WI38 (cell line): ENCODE data around the gene SLC38A1.

Experiments used
- H3K4me3 ChIP-seq: 2 replicates; pipeline ENCODE4 v1.5.1; 2011; ENCODE audit warnings: low read depth, mild to moderate bottlenecking, control low read depth, low read length
- TF ChIP-seq, protein P1 (sequence below): IDR thresholded peaks from 2 replicates; pipeline ENCODE4 v1.5.1; 2012; ENCODE audit warnings: low read depth, mild to moderate bottlenecking, control low read depth, low read length

SLC38A1 gene

DNA sequence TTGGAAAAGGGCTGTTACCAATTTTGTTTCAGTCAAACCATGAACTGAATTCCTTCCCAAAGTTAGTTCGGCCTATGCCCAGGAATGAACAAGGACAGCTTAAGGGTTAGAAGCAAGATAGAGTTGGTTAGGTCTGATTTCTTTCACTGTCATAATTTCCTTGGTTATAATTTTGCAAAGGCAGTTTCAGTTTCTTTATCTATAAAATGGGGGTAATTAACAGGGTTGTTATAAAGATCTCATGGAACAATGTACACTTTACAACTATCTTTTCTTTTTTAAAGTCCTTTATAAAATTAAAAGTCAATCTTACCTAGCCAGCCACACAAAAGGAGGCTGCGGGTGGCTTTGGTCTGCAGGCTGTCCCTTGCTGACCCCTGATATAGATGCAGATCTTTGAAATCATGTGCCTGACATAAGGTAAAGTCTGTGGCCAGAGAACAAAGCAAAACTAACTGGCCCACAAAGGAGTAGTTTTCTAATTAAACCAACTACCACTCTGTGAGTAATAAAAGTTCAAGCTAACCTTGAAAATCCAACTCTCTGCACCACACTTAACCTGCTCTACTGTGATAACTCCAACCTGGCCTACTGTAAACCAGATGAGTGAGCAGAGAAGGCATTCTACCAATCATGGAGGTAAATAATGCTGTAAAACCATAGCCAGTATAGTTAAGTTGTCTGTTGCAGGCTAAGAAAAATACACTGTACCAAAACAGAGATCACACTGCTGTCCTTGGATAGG, 49.5 kb downstream of the SLC38A1 start:
- no peak overlapping the region for H3K4me3 ChIP-seq

GRCh38 chr12:46218322-46219095, 50.3 kb downstream of the SLC38A1 start:
- H3K4me3 ChIP-seq, result no peak overlapping the region
- TF ChIP-seq, protein P1, sequence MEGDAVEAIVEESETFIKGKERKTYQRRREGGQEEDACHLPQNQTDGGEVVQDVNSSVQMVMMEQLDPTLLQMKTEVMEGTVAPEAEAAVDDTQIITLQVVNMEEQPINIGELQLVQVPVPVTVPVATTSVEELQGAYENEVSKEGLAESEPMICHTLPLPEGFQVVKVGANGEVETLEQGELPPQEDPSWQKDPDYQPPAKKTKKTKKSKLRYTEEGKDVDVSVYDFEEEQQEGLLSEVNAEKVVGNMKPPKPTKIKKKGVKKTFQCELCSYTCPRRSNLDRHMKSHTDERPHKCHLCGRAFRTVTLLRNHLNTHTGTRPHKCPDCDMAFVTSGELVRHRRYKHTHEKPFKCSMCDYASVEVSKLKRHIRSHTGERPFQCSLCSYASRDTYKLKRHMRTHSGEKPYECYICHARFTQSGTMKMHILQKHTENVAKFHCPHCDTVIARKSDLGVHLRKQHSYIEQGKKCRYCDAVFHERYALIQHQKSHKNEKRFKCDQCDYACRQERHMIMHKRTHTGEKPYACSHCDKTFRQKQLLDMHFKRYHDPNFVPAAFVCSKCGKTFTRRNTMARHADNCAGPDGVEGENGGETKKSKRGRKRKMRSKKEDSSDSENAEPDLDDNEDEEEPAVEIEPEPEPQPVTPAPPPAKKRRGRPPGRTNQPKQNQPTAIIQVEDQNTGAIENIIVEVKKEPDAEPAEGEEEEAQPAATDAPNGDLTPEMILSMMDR, result no peak

More for the DNA sequence above, 49.5 kb downstream of the SLC38A1 start:
- TF ChIP-seq, protein P1, result no peak

- H3K4me3 ChIP-seq, result no peak overlapping the region
- TF ChIP-seq, protein P1, result no peak
These were observed 51.1 kb downstream of the SLC38A1 start for GRCh38 chr12:46217541-46218321.

DNA sequence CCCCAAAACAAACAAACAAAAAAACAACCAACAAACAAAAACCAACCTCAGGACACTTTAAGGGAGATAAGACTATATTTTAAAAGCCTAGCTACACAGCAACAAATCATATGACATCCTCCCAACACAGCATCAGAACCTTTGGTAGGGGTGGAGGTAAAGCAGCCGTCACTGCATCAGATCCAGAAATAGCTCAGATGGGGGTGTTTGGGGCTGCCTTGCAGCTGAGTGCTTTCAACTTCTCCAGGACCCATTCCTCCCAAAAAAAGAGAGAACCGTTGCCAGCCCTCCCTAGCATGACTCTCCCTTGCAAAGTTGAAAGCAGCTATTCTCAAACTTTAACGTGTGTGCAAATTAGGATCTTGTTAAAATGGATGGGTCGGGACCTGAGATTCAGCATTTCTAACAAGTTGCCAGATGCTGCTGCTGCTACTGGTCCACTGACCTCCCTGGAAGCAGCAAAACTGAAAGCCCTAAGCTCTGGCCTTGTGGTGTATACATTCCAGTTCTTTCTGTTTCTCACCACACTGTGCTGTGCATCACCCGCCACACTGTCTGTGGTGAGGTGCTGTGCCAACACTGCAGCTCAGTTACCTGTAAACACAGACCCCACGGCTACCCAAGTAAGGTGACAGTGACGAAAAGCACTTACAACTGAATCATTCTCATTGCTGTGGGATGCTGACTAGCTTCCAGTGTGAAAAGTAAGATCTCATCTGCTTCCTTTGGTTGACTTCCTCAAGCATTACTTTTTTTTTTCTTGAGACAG, 54.0 kb downstream of the SLC38A1 start:
- TF ChIP-seq, protein P1, result no peak

GRCh38 chr12:46212108-46212982, 56.5 kb downstream of the SLC38A1 start:
- no peak overlapping the region for H3K4me3 ChIP-seq
- TF ChIP-seq, protein P1, result no peak

More for the DNA sequence above, 54.0 kb downstream of the SLC38A1 start:
- no peak overlapping the region for H3K4me3 ChIP-seq

GRCh38 chr12:46210873-46211439, 57.9 kb downstream of the SLC38A1 start:
- TF ChIP-seq, protein P1, result no peak
- H3K4me3 ChIP-seq, result no peak overlapping the region
